GM20431 (cell line): ENCODE data around the gene MSRB2.

Experiments
- in situ Hi-C: fragments of 300-500 bp; cut with MseI, MboI; formaldehyde crosslinking; loops from one replicate; pipeline ENCODE4 v1.15.0; 2020; ENCODE audit warnings: low sequenced_read_pairs; ENCODE audit not compliant: unreplicated experiment

MSRB2 gene

GRCh38 chr10:23157239-23157681, 61.9 kb downstream of the MSRB2 start:
- in situ Hi-C loops, result loop anchor here (25.0 kb wide), 1 partner anchor 130 kb away; no protein-coding TSS in a partner anchor

GRCh38 chr10:23157691-23158369, 62.5 kb downstream of the MSRB2 start:
- in situ Hi-C loops, result loop anchor here (25.0 kb wide), 1 partner anchor 129 kb away; no protein-coding TSS in a partner anchor

GRCh38 chr10:23158370-23158769, 63.0 kb downstream of the MSRB2 start:
- in situ Hi-C loops, result loop anchor here (25.0 kb wide), 1 partner anchor 129 kb away; no protein-coding TSS in a partner anchor

GRCh38 chr10:23171232-23171876, 76.0 kb downstream of the MSRB2 start:
- in situ Hi-C loops, result loop anchor here (25.0 kb wide), 1 partner anchor 116 kb away; no protein-coding TSS in a partner anchor
